Mucosa of descending colon (tissue), 3 donors: ENCODE measurements around the gene GNAO1. TPM values are rescaled to one million over a fixed set of nuclear protein-coding genes. Genes with fewer than 3 reads are reported as not detected.

Source experiments
- ATAC-seq: fragments of 200-7000 bp; cut with Tn5 transposase; one replicate; pipeline ENCODE4 v1.9.1; 2020; ENCODE audit warnings: mild to moderate bottlenecking, moderate library complexity
- DNase-seq, 3 donors: peaks; one replicate each; pipeline ENCODE4 v3.0.0-alpha.2; 2020
- H3K36me3 ChIP-seq: fragments of 200-600 bp; one replicate; pipeline ENCODE4 v1.8.0; 2021; ENCODE audit warnings: low read depth, mild to moderate bottlenecking
- H3K4me1 ChIP-seq: fragments of 200-600 bp; one replicate; pipeline ENCODE4 v1.8.0; 2021; ENCODE audit warnings: low read depth, mild to moderate bottlenecking
- H3K4me3 ChIP-seq: fragments of 200-600 bp; one replicate; pipeline ENCODE4 v1.8.0; 2021; ENCODE audit warnings: mild to moderate bottlenecking
- H3K9me3 ChIP-seq: fragments of 200-600 bp; one replicate; pipeline ENCODE4 v1.8.0; 2021; ENCODE audit warnings: mild to moderate bottlenecking
- CTCF ChIP-seq: fragments of 200-600 bp; IDR thresholded peaks from one replicate; pipeline ENCODE4 v1.8.0; 2022; ENCODE audit warnings: antibody characterized with exemption, mild to moderate bottlenecking
- intact Hi-C, 2 donors: fragments of 100-400 bp; cut with DNase I in 1 of 2; cut with micrococcal nuclease in 1 of 2; formaldehyde crosslinking; loops; one replicate each; pipeline versions ENCODE4 v1.11.0 to v1.11.1; 2022; cut with DNase I, micrococcal nuclease
- total RNA-seq, 3 donors: library from RNA; stranded (reverse); fragmentation: NEBNext Ultra II Directional in 2 of 3; extraction: Animal tissue kit (Norgen Biotek cat#: 25700) in 2 of 3; gene quantifications; one replicate each; pipeline versions ENCODE4 v1.2.1 to v1.2.4, GENCODE V29; 2021 to 2023
- donor health status: DM: no; HTN: no; CAD: no; lungs with moderate emphysema.
- donor health status: DM: no; HTN: no; CAD: no.
- donor health status: DM: no; HTN: yes; CAD: no.

The GNAO1 gene
- total RNA-seq, 3 donors from 2014 or later, result 8.3 to 113 (median 9.8) TPM

- intact Hi-C loops, result no loop called here
- Histone ChIP-seq H3K9me3 (no peaks in the 10 kb centered on the region), H3K4me1 (no peaks in the 10 kb centered on the region), H3K36me3 (no peaks in the 10 kb centered on the region), H3K4me3 (no peak overlapping the region)
- no peak for ATAC-seq
- no peak for TF ChIP-seq CTCF
- DNase-seq, result peak in 1 of 3 donors; percentile 33
Measured at GRCh38 chr16:56341656-56342399, 150.5 kb downstream of the GNAO1 start.

- peak in 1 of 3 donors; percentile 44 for DNase-seq
- Histone ChIP-seq H3K4me3 (no peak overlapping the region), H3K9me3 (no peaks in the 10 kb centered on the region), H3K4me1 (no peaks in the 10 kb centered on the region), H3K36me3 (no peaks in the 10 kb centered on the region)
- no peak for ATAC-seq
- intact Hi-C loops, result no loop called here
- no peak for TF ChIP-seq CTCF
Measured at GRCh38 chr16:56343661-56344517, 152.6 kb downstream of the GNAO1 start.

- DNase-seq, result peak in 2 of 3 donors; percentile 16 to 33
- peak; percentile 35 for ATAC-seq
- Histone ChIP-seq H3K9me3 (no peaks in the 10 kb centered on the region), H3K4me1 (no peaks in the 10 kb centered on the region), H3K4me3 (no peak overlapping the region), H3K36me3 (no peaks in the 10 kb centered on the region)
- TF ChIP-seq CTCF, result no peak
- intact Hi-C loops, result no loop called here
Measured at GRCh38 chr16:56344518-56345405, 153.5 kb downstream of the GNAO1 start.

- intact Hi-C loops, result no loop called here
Measured at GRCh38 chr16:56345406-56346050, 154.2 kb downstream of the GNAO1 start.

More at GRCh38 chr16:56345406-56346050, 154.2 kb downstream of the GNAO1 start:
- no peak overlapping the region for H3K4me3 ChIP-seq
- no peaks in the 10 kb centered on the region for H3K36me3 ChIP-seq
- DNase-seq (peak in 2 of 3 donors; percentile 5 to 20), ATAC-seq (no peak)
- no peak for TF ChIP-seq CTCF
- H3K9me3 ChIP-seq, result no peaks in the 10 kb centered on the region
- H3K4me1 ChIP-seq, result no peaks in the 10 kb centered on the region
